HepG2 (cell line): ENCODE measurements around the gene UBE2I. TPM values are rescaled to one million over a fixed set of nuclear protein-coding genes. Genes with fewer than 3 reads are reported as not detected.

Experiments used
- ARNT2 ChIP-seq: sonication (generic); formaldehyde crosslinking; IDR thresholded peaks from 2 replicates; pipeline ENCODE4 v1.8.0; 2022; ENCODE audit warnings: mild to moderate bottlenecking, low read depth, missing genetic modification reagents, moderate library complexity
- ATF1 ChIP-seq: IDR thresholded peaks from 2 replicates; pipeline ENCODE4 v1.6.1; 2016; ENCODE audit warnings: mild to moderate bottlenecking, control low read depth
- DNMT3B ChIP-seq: conservative IDR thresholded peaks from 2 replicates; pipeline ENCODE4 v1.6.1; 2016; ENCODE audit warnings: missing biosample characterization, control low read depth
- GATAD2A ChIP-seq: IDR thresholded peaks from 2 replicates; pipeline ENCODE4 v1.6.1; 2016
- IKZF4 ChIP-seq: sonication (generic); formaldehyde crosslinking; IDR thresholded peaks from 2 replicates; pipeline ENCODE4 v1.5.1; 2020; ENCODE audit warnings: borderline replicate concordance, mild to moderate bottlenecking, low read depth, missing genetic modification reagents; ENCODE audit errors: not compliant biosample characterization
- KLF13 ChIP-seq: sonication (generic); formaldehyde crosslinking; IDR thresholded peaks from 2 replicates; pipeline ENCODE4 v1.4.0; 2020; ENCODE audit warnings: mild to moderate bottlenecking, missing genetic modification reagents
- MEF2D ChIP-seq: sonication (generic); formaldehyde crosslinking; IDR thresholded peaks from 2 replicates; pipeline ENCODE4 v1.5.1; 2020; ENCODE audit warnings: mild to moderate bottlenecking, missing genetic modification reagents
- MYC ChIP-seq: sonication (generic); formaldehyde crosslinking; IDR thresholded peaks from 2 replicates; pipeline ENCODE4 v1.9.0; 2021; ENCODE audit warnings: missing genetic modification reagents, borderline replicate concordance
- RFX5 ChIP-seq: IDR thresholded peaks from 2 replicates; pipeline ENCODE4 v1.6.1; 2011; ENCODE audit warnings: low read depth, low read length, improper control_type of control experiment
- SSRP1 ChIP-seq: IDR thresholded peaks from 2 replicates; pipeline ENCODE4 v1.6.1; 2016; ENCODE audit warnings: control low read depth
- U2AF1 ChIP-seq: fragments of 200-400 bp; formaldehyde crosslinking; optimal IDR thresholded peaks from 2 replicates; pipeline ENCODE3; 2017; ENCODE audit warnings: mild to moderate bottlenecking, low read depth, low read length
- ZBTB21 ChIP-seq: sonication (generic); formaldehyde crosslinking; IDR thresholded peaks from 2 replicates; pipeline ENCODE4 v1.4.0; 2020; ENCODE audit warnings: missing genetic modification reagents
- ZNF12 ChIP-seq: sonication (generic); formaldehyde crosslinking; IDR thresholded peaks from 2 replicates; pipeline ENCODE4 v1.5.0; 2020; ENCODE audit warnings: missing genetic modification reagents
- ZNF562 ChIP-seq: sonication (generic); formaldehyde crosslinking; IDR thresholded peaks from 2 replicates; pipeline ENCODE4 v1.8.0; 2022; ENCODE audit warnings: missing genetic modification reagents, borderline replicate concordance
- ZNF629 ChIP-seq: sonication (generic); formaldehyde crosslinking; conservative IDR thresholded peaks from 2 replicates; pipeline ENCODE4 v1.5.0; 2020; ENCODE audit warnings: missing genetic modification reagents
- ZNF672 ChIP-seq: sonication (generic); formaldehyde crosslinking; IDR thresholded peaks from 2 replicates; pipeline ENCODE4 v1.8.1; 2022; ENCODE audit warnings: missing genetic modification reagents
- polyA plus RNA-seq, 8 experiments: library from polyadenylated mRNA; depleted of rRNA in 3 of 8; stranded (reverse) in 7 of 8; unstranded in 1 of 8; fragments of >200 nt; fragmentation: Illumina TruSeq in 4 of 8; extraction: Trizol in 4 of 8; gene quantifications; 2 replicates each; pipeline versions ENCODE4 v1.2.1 to v1.2.3, GENCODE V29; 2011 to 2016; ENCODE audit warnings: low read depth in 4 of 8, missing spikeins in 1 of 8, mixed read lengths in 1 of 8; ENCODE audit not compliant: insufficient read depth in 1 of 8
- total RNA-seq, 5 experiments: library from RNA; depleted of rRNA; stranded (reverse); fragments of >200 nt; fragmentation: Illumina TruSeq; extraction: Trizol; gene quantifications; 2 replicates each; pipeline ENCODE4 v1.2.3, GENCODE V29; 2016; ENCODE audit warnings: low read depth in 1 of 5
- TF ChIP-seq, protein P1 (sequence below): sonication (generic); formaldehyde crosslinking; IDR thresholded peaks from 2 replicates; pipeline ENCODE4 v1.5.0; 2020; ENCODE audit warnings: mild to moderate bottlenecking, missing genetic modification reagents
- TF ChIP-seq, protein P2 (sequence below): sonication (generic); formaldehyde crosslinking; IDR thresholded peaks from 2 replicates; pipeline ENCODE4 v1.8.0; 2022; ENCODE audit warnings: low read depth, missing genetic modification reagents
- TF ChIP-seq, protein P3 (sequence below): sonication (generic); formaldehyde crosslinking; IDR thresholded peaks from 2 replicates; pipeline ENCODE4 v1.5.1; 2020; ENCODE audit warnings: mild to moderate bottlenecking, missing genetic modification reagents, borderline replicate concordance

Gene UBE2I
- total and polyA plus RNA-seq, 2 of the 13 experiments (the other 11 are each of a cell fraction or from before 2014, with no cell fraction given): 75.8 to 98.9 TPM

DNA sequence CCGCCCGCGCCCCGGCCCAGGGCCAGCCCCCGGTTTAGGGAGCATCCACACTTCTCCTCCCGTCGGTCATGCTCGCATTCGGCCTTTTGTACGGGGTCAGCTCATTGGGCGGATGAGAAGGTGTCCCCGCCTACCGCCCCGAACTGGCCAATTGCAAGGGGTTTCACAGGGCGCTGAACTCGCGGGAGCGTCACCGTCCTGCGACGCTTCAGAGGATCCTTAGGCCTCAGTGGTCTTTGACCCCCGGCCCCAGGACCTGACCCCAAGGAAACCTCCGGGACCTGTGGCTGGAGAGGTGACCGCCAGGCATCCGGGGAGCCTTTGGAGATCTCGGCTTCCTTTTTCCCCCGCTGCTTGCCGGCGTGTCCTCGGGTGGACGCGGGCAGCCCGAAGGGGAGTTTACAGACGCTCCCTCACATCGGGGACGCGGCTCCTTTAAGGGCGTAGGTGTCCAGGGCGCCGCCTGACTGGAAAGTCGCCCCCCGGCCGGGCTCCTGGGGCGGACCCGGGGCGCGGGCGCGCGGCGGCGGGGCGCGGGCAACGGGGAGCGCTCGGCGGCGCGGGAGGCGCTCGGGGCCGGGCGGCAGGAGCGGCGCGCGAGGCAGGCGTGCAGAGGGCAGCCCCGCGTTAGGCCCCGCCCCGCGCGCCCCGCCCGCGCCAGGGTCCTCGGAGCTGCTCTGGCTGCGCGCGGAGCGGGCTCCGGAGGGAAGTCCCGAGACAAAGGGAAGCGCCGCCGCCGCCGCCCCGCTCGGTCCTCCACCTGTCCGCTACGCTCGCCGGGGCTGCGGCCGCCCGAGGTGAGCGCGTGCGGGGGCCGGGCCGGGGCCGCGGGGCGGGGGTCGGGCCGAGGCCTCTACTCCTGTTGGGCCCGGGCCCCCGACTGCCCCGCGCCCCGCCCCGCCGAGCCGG lies at the start of gene UBE2I (continued):
- TF ChIP-seq, protein P1, sequence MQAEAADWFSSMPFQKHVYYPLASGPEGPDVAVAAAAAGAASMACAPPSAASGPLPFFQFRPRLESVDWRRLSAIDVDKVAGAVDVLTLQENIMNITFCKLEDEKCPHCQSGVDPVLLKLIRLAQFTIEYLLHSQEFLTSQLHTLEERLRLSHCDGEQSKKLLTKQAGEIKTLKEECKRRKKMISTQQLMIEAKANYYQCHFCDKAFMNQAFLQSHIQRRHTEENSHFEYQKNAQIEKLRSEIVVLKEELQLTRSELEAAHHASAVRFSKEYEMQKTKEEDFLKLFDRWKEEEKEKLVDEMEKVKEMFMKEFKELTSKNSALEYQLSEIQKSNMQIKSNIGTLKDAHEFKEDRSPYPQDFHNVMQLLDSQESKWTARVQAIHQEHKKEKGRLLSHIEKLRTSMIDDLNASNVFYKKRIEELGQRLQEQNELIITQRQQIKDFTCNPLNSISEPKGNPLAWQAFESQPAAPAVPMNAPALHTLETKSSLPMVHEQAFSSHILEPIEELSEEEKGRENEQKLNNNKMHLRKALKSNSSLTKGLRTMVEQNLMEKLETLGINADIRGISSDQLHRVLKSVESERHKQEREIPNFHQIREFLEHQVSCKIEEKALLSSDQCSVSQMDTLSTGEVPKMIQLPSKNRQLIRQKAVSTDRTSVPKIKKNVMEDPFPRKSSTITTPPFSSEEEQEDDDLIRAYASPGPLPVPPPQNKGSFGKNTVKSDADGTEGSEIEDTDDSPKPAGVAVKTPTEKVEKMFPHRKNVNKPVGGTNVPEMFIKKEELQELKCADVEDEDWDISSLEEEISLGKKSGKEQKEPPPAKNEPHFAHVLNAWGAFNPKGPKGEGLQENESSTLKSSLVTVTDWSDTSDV: peak; percentile 65; the same call in 1 of the 2 replicates
- no peak for TF ChIP-seq U2AF1
- TF ChIP-seq, protein P2, sequence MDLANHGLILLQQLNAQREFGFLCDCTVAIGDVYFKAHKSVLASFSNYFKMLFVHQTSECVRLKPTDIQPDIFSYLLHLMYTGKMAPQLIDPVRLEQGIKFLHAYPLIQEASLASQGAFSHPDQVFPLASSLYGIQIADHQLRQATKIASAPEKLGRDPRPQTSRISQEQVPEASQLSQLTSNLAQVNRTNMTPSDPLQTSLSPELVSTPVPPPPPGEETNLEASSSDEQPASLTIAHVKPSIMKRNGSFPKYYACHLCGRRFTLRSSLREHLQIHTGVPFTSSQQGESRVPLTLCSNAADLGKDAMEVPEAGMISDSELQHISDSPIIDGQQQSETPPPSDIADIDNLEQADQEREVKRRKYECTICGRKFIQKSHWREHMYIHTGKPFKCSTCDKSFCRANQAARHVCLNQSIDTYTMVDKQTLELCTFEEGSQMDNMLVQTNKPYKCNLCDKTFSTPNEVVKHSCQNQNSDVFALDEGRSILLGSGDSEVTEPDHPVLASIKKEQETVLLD: no peak; the same call in 1 of the 2 replicates
- peak; percentile 83; the same call in 1 of the 2 replicates for TF ChIP-seq ATF1 (CRISPR knock-in tag)
- peak; percentile 82 for TF ChIP-seq MEF2D (CRISPR knock-in tag)
- TF ChIP-seq, protein P3, sequence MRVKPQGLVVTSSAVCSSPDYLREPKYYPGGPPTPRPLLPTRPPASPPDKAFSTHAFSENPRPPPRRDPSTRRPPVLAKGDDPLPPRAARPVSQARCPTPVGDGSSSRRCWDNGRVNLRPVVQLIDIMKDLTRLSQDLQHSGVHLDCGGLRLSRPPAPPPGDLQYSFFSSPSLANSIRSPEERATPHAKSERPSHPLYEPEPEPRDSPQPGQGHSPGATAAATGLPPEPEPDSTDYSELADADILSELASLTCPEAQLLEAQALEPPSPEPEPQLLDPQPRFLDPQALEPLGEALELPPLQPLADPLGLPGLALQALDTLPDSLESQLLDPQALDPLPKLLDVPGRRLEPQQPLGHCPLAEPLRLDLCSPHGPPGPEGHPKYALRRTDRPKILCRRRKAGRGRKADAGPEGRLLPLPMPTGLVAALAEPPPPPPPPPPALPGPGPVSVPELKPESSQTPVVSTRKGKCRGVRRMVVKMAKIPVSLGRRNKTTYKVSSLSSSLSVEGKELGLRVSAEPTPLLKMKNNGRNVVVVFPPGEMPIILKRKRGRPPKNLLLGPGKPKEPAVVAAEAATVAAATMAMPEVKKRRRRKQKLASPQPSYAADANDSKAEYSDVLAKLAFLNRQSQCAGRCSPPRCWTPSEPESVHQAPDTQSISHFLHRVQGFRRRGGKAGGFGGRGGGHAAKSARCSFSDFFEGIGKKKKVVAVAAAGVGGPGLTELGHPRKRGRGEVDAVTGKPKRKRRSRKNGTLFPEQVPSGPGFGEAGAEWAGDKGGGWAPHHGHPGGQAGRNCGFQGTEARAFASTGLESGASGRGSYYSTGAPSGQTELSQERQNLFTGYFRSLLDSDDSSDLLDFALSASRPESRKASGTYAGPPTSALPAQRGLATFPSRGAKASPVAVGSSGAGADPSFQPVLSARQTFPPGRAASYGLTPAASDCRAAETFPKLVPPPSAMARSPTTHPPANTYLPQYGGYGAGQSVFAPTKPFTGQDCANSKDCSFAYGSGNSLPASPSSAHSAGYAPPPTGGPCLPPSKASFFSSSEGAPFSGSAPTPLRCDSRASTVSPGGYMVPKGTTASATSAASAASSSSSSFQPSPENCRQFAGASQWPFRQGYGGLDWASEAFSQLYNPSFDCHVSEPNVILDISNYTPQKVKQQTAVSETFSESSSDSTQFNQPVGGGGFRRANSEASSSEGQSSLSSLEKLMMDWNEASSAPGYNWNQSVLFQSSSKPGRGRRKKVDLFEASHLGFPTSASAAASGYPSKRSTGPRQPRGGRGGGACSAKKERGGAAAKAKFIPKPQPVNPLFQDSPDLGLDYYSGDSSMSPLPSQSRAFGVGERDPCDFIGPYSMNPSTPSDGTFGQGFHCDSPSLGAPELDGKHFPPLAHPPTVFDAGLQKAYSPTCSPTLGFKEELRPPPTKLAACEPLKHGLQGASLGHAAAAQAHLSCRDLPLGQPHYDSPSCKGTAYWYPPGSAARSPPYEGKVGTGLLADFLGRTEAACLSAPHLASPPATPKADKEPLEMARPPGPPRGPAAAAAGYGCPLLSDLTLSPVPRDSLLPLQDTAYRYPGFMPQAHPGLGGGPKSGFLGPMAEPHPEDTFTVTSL (CRISPR knock-in tag): 0 out of 2 replicates have a peak, but pooled peaks have one; percentile 26
- TF ChIP-seq ZNF12 (CRISPR knock-in tag): peak; percentile 72; the same call in 1 of the 2 replicates
- TF ChIP-seq DNMT3B (CRISPR knock-in tag): peak; percentile 64
- no peak for TF ChIP-seq KLF13 (CRISPR knock-in tag)
- peak; percentile 94 for TF ChIP-seq IKZF4 (CRISPR knock-in tag)
- peak; percentile 11; the same call in 1 of the 2 replicates for TF ChIP-seq GATAD2A (CRISPR knock-in tag)
- no peak; the same call in 1 of the 2 replicates for TF ChIP-seq ZNF629
- TF ChIP-seq ARNT2 (CRISPR knock-in tag): no peak
- no peak for TF ChIP-seq ZNF672 (CRISPR knock-in tag)
- no peak for TF ChIP-seq SSRP1 (CRISPR knock-in tag)
- TF ChIP-seq ZBTB21 (CRISPR knock-in tag): peak; percentile 24; the same call in 1 of the 2 replicates
- TF ChIP-seq MYC (CRISPR knock-in tag): peak; percentile 74
- TF ChIP-seq ZNF562: no peak
- TF ChIP-seq RFX5: no peak
